Measurements from ENCODE around the gene GADD45GIP1.
"Not testable (repeated sequence)": the region's sequence is repeated elsewhere in the genome, so short reads cannot be mapped to it uniquely, and the experiment has no call there.

DNA sequence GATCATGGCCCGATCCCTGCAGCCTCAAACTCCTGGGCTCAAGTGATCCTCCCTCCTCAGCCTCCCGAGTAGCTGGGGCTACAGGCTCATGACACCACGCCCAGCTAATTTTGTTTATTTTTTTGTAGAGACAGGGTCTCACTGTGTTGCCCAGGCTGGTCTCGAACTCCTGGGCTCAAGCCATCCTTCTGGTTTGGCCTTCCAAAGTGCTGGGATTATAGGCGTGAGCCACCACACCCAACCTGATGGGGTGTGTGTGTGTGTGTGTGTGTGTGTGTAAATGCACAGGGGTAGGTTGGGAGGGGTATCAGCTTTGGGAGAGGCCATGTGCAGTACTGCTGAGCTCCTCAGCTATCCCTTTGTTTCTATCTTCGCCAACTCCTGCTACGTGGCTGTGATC is 19.1 kb upstream of the GADD45GIP1 start:
- TF ChIP-seq, protein P1, sequence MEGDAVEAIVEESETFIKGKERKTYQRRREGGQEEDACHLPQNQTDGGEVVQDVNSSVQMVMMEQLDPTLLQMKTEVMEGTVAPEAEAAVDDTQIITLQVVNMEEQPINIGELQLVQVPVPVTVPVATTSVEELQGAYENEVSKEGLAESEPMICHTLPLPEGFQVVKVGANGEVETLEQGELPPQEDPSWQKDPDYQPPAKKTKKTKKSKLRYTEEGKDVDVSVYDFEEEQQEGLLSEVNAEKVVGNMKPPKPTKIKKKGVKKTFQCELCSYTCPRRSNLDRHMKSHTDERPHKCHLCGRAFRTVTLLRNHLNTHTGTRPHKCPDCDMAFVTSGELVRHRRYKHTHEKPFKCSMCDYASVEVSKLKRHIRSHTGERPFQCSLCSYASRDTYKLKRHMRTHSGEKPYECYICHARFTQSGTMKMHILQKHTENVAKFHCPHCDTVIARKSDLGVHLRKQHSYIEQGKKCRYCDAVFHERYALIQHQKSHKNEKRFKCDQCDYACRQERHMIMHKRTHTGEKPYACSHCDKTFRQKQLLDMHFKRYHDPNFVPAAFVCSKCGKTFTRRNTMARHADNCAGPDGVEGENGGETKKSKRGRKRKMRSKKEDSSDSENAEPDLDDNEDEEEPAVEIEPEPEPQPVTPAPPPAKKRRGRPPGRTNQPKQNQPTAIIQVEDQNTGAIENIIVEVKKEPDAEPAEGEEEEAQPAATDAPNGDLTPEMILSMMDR (conservative IDR thresholded peaks at IDR 0.05) = not testable (repeated sequence)
- TF ChIP-seq EZH2 (IDR thresholded peaks at IDR 0.05; ENCODE audit: low read depth) = not testable (repeated sequence)

All from PC-9 (cell line).